ENCODE measurements around the gene KAT7.

KAT7 gene

DNA sequence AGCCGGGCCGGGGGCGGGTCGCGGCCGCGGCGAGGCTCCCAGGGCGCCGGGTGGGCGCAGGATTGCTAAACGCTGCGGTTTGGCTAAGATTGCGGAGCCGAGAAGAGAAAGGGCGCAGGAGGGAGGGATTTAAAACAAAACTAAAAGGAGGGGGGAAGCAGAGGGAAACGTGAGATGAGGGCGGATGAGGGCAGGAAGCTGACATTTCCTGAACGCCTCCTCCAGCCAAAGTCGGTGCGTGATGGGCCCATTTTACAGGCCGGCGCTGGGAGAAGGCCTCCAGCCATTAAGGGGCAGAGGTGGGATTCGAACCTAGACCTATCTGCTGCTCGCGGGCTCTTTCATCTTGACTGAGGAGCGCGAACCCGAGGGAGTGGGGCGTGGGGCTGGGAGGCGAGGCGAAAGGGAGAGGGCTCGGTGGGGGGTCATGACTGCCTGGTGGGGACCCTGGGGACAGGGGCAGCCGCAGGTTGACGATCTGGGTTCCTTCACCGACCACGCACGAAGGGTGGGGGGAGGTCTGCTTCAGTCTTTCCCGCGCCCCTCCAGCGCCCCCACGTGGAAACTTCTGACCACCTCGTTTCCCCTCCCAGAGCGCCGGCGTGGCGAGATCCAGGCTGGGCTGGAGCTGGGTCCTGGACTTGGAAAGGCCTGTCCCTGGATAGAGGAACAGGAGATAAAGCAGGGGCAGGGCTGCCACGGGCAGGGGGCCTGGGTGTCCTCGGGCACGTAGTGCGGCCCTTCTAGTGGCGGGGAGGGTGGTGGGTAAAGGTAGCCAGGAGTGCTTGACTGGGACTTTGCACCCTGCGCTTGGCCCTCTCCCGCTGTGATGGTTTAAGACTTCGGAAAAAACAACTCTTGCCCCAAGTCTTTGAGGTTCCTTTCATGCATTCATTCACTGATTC lies 63.2 kb downstream of the KAT7 start:
- Mint-ChIP-seq H3K27ac (peak overlapping the region; percentile 72), H3K9me3 (no peaks in the 10 kb centered on the region), H3K4me3 (peak overlapping the region; percentile 78), H3K36me3 (ENCODE audit: low read depth) (no peaks in the 10 kb centered on the region), H3K27me3 (no peaks in the 10 kb centered on the region), H3K4me1 (peaks cover 19% of the 10 kb centered on the region)
- ATAC-seq (peak; percentile 50), DNase-seq (peak; percentile 82)

DNA sequence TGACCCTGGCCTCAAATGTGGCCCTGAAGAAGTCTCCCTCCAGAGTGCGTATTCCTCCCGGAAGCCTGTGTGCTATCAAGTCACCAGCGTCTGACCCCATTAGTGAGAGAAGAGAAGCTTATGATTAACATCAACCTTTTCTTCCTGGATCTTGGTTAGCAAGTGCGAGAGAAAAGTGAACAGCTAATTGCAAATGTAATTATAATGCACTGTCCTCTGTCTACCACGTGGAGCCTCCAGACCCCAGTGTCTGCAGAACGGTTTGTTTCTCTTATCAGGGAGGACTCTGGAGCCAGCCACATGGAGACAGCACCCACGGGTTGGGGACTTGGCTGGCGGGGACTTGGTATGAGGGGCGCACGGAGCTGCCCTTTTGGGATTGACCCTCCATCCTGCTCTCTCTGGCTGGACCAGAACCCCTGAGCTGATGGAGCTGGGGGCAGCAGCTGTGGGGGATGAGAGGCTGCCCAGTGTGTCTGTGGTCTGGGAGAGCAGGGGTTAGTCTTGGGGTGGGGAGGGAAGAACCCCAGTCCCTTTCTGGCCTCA lies 65.1 kb downstream of the KAT7 start:
- ATAC-seq: no peak
- peaks cover 1% of the 10 kb centered on the region for H3K27me3 Mint-ChIP-seq
- no peaks in the 10 kb centered on the region for H3K36me3 Mint-ChIP-seq (ENCODE audit: low read depth)
- H3K4me3 Mint-ChIP-seq: no peak overlapping the region
- H3K9me3 Mint-ChIP-seq: no peaks in the 10 kb centered on the region
- no peak for DNase-seq
- H3K4me1 Mint-ChIP-seq: peaks cover 19% of the 10 kb centered on the region
- H3K27ac Mint-ChIP-seq: no peak overlapping the region

- no peak for DNase-seq
- no peak overlapping the region for H3K4me3 Mint-ChIP-seq
- H3K27ac Mint-ChIP-seq: no peak overlapping the region
- H3K4me1 Mint-ChIP-seq: peaks cover 19% of the 10 kb centered on the region
- no peaks in the 10 kb centered on the region for H3K36me3 Mint-ChIP-seq (ENCODE audit: low read depth)
- H3K27me3 Mint-ChIP-seq: peaks cover 1% of the 10 kb centered on the region
- ATAC-seq: no peak
- no peaks in the 10 kb centered on the region for H3K9me3 Mint-ChIP-seq
Observed at GRCh38 chr17:49854126-49854525, 65.6 kb downstream of the KAT7 start.

DNA sequence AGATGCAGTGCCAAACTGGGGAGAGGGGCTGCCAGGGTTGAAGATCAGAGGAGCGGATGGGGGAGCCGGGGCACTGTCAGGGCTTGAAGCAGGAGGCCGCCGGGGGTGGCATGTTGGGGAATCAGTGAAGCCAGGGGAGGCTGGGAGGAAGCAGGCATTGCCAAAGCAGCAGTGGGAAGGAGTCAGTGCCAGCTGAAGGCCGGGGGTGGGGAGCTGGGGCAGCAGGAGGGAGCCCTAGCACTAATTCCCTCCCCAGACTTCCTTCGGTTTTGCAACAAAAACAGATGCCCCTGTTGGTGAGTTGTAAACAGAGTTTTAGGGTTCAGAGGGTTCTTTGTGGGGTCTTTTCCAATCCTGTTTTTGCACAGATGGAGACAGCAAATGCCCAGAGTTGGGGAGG lies 70.3 kb downstream of the KAT7 start:
- H3K36me3 Mint-ChIP-seq (ENCODE audit: low read depth): no peaks in the 10 kb centered on the region
- no peak overlapping the region for H3K27ac Mint-ChIP-seq
- H3K4me3 Mint-ChIP-seq: no peak overlapping the region
- H3K4me1 Mint-ChIP-seq: peaks cover 10% of the 10 kb centered on the region
- H3K9me3 Mint-ChIP-seq: no peaks in the 10 kb centered on the region
- ATAC-seq (no peak), DNase-seq (no peak)
- peaks cover 10% of the 10 kb centered on the region for H3K27me3 Mint-ChIP-seq

DNA sequence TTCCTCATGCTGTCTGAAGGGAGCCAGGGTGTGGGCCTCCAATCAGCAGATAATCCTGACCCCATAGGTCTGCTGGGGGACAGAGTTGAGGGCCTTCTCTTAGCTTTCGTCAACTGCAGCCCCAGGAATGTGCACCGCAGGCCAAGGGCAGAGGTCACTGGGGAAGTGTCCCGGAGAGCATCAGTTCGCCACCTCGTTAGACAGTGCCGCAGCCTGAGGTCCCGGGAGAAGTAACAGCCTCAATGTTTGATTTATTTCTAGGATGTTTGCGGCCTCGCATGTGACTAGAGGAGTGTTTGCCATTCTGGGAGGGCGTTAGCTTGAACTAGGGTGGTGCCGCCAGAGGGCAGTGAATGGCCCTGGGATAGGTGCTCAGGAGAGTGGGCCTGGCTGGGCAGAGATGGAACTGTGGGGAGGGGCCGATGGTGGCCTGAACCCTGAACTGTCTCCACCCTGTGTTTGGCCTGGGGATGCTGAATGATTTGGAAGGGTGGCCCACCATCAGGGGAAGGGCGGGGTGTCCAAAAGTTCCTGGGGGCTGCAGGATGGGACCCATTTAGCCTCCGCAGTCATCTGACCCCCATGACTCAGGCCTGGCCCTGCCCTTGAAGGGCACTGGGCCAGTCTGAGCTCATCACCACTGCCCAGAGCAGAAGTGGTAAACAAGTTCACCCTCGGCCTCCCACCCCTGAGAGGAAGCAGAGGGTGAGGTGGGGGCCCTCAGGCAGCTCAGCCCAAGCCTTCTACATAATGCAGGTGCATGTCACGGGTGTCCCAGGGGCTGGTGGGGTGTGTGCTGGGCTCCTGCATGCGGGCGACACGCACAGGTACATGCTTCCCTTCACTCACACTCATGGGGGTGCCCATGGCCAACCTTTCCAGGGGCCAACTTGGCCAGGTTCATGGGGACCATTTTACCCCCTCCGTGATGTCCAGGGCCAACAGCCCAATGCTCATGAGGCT lies 71.8 kb downstream of the KAT7 start:
- Mint-ChIP-seq H3K36me3 (ENCODE audit: low read depth) (no peaks in the 10 kb centered on the region), H3K27ac (no peak overlapping the region), H3K27me3 (peaks cover 10% of the 10 kb centered on the region), H3K4me1 (peaks cover 8% of the 10 kb centered on the region), H3K9me3 (no peaks in the 10 kb centered on the region), H3K4me3 (no peak overlapping the region)
- ATAC-seq (no peak), DNase-seq (no peak)

DNA sequence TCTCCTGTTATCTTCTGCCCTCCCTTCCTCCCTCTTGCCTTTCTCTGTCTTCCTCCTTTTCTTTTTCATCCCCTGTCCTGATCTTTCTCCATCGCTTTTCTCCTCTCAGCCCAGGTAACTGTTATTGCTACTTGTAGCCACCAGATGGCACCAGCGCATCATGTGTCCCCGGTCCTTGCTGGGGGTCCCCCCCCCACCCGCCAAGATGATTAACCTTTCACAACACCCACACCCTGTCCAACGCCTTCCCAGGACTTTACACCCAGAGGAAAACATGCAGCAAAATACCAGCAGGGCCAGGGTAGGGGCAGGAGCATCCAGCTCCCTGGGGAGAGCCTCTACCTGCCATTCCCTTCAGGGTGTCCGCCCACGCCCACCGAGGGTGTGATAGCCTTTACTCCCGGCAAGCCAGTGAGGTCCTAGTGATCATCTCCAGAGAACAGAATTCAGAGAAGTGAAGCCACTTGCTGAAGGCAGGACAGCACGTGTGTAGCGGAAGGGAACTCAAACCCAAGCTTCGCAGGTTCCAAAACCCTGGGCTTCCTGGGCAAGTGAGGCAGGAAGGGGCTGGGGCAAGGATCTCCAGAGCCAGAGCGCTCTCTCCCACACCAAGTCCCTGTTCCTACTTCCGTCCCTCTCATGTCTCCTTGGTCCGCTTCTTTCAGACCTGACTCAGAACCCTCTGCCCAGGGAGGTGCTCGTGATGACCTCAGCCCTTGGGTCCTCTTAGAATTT lies 72.8 kb downstream of the KAT7 start:
- H3K36me3 Mint-ChIP-seq (ENCODE audit: low read depth): no peaks in the 10 kb centered on the region
- no peak overlapping the region for H3K4me3 Mint-ChIP-seq
- H3K4me1 Mint-ChIP-seq: peaks cover 8% of the 10 kb centered on the region
- H3K27ac Mint-ChIP-seq: no peak overlapping the region
- DNase-seq (peak; percentile 63), ATAC-seq (peak; percentile 26)
- no peaks in the 10 kb centered on the region for H3K9me3 Mint-ChIP-seq
- H3K27me3 Mint-ChIP-seq: peaks cover 10% of the 10 kb centered on the region

GRCh38 chr17:49862781-49863331 lies 74.4 kb downstream of the KAT7 start:
- H3K9me3 Mint-ChIP-seq: no peaks in the 10 kb centered on the region
- ATAC-seq (no peak), DNase-seq (no peak)
- H3K36me3 Mint-ChIP-seq (ENCODE audit: low read depth): no peaks in the 10 kb centered on the region
- peaks cover 8% of the 10 kb centered on the region for H3K4me1 Mint-ChIP-seq
- no peak overlapping the region for H3K4me3 Mint-ChIP-seq
- H3K27me3 Mint-ChIP-seq: peaks cover 12% of the 10 kb centered on the region
- H3K27ac Mint-ChIP-seq: no peak overlapping the region

- Mint-ChIP-seq H3K4me3 (no peak overlapping the region), H3K4me1 (peaks cover 7% of the 10 kb centered on the region), H3K9me3 (no peaks in the 10 kb centered on the region), H3K36me3 (ENCODE audit: low read depth) (no peaks in the 10 kb centered on the region), H3K27me3 (peaks cover 13% of the 10 kb centered on the region), H3K27ac (no peak overlapping the region)
- no peak for ATAC-seq
- DNase-seq: no peak
Observed at GRCh38 chr17:49866019-49866380, 77.5 kb downstream of the KAT7 start.

- no peak for DNase-seq
- Mint-ChIP-seq H3K9me3 (no peaks in the 10 kb centered on the region), H3K4me1 (no peaks in the 10 kb centered on the region), H3K36me3 (ENCODE audit: low read depth) (no peaks in the 10 kb centered on the region), H3K4me3 (no peak overlapping the region), H3K27me3 (peaks cover 9% of the 10 kb centered on the region), H3K27ac (no peak overlapping the region)
- ATAC-seq: no peak
Observed at GRCh38 chr17:49866882-49867413, 78.5 kb downstream of the KAT7 start.

GRCh38 chr17:49869038-49869374 lies 80.5 kb downstream of the KAT7 start:
- no peak for ATAC-seq
- no peak overlapping the region for H3K4me3 Mint-ChIP-seq

DNA sequence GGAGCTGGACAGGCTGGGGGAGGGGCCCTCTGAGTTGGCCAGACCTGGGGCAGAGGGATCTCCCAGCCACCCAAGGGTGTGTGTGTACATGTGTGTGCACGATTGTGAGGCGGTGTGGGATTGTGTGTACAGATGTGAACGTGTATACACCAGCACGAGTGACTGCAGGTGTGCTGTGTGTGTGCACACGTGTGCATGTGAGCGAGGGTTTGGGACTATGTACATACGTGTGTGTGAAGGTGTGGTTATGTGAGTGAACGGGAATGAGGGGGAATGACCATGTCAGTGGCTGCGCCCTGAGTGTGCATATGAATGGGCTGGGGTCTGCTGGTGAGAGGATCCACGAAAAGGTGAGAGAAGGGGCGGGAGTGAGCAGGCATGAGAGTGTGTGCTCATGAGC lies 81.8 kb downstream of the KAT7 start:
- no peaks in the 10 kb centered on the region for H3K36me3 Mint-ChIP-seq (ENCODE audit: low read depth)
- H3K27me3 Mint-ChIP-seq: peaks cover 5% of the 10 kb centered on the region
- H3K27ac Mint-ChIP-seq: no peak overlapping the region
- H3K9me3 Mint-ChIP-seq: no peaks in the 10 kb centered on the region
- no peak overlapping the region for H3K4me3 Mint-ChIP-seq
- DNase-seq (no peak), ATAC-seq (no peak)
- peaks cover 14% of the 10 kb centered on the region for H3K4me1 Mint-ChIP-seq

More at GRCh38 chr17:49869038-49869374, 80.5 kb downstream of the KAT7 start:
- DNase-seq: no peak
- H3K36me3 Mint-ChIP-seq (ENCODE audit: low read depth): no peaks in the 10 kb centered on the region
- no peak overlapping the region for H3K27ac Mint-ChIP-seq
- H3K27me3 Mint-ChIP-seq: peaks cover 5% of the 10 kb centered on the region
- peaks cover 14% of the 10 kb centered on the region for H3K4me1 Mint-ChIP-seq
- no peaks in the 10 kb centered on the region for H3K9me3 Mint-ChIP-seq

DNA sequence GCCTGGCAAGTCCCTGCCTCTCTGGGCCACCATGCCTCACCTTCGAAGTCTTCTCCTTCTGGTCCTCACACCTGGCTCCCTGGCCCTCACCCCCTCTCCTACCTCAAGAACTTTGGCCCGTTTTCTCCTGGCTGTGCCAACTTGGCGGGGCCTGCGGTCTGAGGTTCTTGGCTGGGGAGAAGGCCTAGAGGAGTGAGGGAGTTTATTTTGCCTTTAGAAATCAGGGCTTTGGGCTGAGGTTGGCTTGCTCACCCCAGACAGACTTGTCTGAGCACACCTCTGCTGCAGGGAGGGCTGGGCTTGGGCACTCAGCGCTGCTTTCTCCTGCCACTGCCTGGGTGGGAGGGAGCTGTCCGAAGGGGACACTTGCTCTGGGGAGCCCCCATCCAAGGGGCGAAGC lies 82.7 kb downstream of the KAT7 start:
- Mint-ChIP-seq H3K36me3 (ENCODE audit: low read depth) (no peaks in the 10 kb centered on the region), H3K27me3 (peaks cover 5% of the 10 kb centered on the region), H3K9me3 (no peaks in the 10 kb centered on the region), H3K4me3 (no peak overlapping the region), H3K4me1 (peaks cover 14% of the 10 kb centered on the region), H3K27ac (no peak overlapping the region)
- DNase-seq (no peak), ATAC-seq (no peak)

DNA sequence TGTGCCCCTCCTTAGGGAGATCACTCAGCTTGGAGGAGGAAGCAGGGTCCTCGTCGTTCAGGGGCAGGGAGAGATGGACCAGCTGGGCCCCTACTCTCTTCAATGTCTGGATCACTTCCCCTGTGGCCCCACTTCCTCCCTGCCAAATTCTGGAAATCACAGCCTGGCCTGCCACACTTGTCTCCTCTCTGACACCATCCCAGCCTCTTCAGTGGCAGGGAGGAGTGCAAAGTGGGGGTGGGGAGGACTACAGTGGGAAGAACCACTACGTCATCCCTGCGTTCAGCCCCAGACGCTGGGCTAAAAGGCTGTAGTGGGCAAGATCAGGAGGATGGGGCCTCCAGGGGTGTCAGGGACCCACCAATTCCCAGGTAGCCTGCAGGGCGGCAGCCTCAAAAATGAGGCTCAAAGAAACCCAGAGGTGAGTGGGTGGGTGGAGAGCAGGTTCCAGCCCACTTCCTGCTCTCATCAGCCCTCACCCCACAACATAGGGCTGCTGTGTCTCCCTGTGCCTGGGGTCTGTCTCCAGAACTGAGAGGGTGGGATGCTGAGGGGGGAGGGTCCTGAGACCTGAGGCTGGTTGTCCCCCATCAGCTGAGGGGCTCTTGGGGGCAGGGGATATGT lies 84.4 kb downstream of the KAT7 start:
- H3K4me1 Mint-ChIP-seq: peaks cover 14% of the 10 kb centered on the region
- H3K36me3 Mint-ChIP-seq (ENCODE audit: low read depth): no peaks in the 10 kb centered on the region
- H3K27ac Mint-ChIP-seq: peak overlapping the region; percentile 60
- DNase-seq (no peak), ATAC-seq (peak; percentile 29)
- H3K4me3 Mint-ChIP-seq: no peak overlapping the region
- H3K27me3 Mint-ChIP-seq: peaks cover 5% of the 10 kb centered on the region
- no peaks in the 10 kb centered on the region for H3K9me3 Mint-ChIP-seq

All from activated naive CD8-positive, alpha-beta T cell treated with anti-CD3 and anti-CD28 coated beads, Interleukin-2, amount 50 U/mL, for 24 hours (primary cell).